ENCODE results near the gene ZFX. TPM values are rescaled to one million over a fixed set of nuclear protein-coding genes. Genes with fewer than 3 reads are reported as not detected.

The ZFX gene
- total RNA-seq, 1 experiment from 2014 or later = 43.3 TPM

- TF ChIP-seq, protein P1, sequence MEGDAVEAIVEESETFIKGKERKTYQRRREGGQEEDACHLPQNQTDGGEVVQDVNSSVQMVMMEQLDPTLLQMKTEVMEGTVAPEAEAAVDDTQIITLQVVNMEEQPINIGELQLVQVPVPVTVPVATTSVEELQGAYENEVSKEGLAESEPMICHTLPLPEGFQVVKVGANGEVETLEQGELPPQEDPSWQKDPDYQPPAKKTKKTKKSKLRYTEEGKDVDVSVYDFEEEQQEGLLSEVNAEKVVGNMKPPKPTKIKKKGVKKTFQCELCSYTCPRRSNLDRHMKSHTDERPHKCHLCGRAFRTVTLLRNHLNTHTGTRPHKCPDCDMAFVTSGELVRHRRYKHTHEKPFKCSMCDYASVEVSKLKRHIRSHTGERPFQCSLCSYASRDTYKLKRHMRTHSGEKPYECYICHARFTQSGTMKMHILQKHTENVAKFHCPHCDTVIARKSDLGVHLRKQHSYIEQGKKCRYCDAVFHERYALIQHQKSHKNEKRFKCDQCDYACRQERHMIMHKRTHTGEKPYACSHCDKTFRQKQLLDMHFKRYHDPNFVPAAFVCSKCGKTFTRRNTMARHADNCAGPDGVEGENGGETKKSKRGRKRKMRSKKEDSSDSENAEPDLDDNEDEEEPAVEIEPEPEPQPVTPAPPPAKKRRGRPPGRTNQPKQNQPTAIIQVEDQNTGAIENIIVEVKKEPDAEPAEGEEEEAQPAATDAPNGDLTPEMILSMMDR (IDR thresholded peaks at IDR 0.05; ENCODE audit: unreplicated experiment) = no peak
- Mint-ChIP-seq H3K4me1 (ENCODE audit: low read depth, unreplicated experiment) (peaks cover 29% of the 10 kb centered on the region), H3K36me3 (ENCODE audit: insufficient read depth, unreplicated experiment) (peaks cover 8% of the 10 kb centered on the region), H3K27ac (ENCODE audit: unreplicated experiment) (no peak overlapping the region), H3K4me3 (ENCODE audit: low read depth, unreplicated experiment) (no peak overlapping the region), H3K9me3 (ENCODE audit: low read depth, unreplicated experiment) (no peaks in the 10 kb centered on the region), H3K27me3 (ENCODE audit: unreplicated experiment) (no peaks in the 10 kb centered on the region)
- CTCF ChIA-PET = no interaction called here
- no TSS peak for BruUV-seq (replicated peaks)
- intact Hi-C loops (cut with micrococcal nuclease; ENCODE audit: unreplicated experiment) = no loop called here
- no peak for DNase-seq
These were observed 51.7 kb downstream of the ZFX start for GRCh38 chrX:24201216-24201615.

DNA sequence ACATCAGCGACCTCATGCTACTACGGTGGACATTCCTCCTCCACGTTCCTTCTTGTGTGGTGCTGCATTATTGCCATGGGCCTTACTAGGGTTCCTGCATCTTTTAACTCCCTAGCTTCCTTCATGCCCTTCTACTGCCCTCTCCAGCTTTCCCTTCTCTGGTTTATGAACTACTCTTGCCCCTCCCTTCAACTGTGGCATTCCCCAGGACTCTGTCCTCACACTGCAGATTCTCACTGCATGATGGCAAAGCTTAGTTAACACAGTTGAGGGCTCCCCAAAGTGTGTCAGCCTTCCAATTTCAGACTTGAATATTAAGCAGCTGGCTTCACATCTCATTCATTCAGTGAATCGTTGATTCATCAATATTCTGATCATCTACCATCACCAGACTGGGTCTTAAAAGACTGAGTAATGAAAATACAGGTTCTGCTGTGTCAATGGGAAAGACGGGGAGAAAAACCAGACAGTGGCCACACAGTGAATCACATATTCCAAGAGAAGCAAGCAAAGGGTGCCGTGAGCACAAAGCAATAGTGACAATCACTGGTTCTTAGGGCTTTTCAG, 53.0 kb downstream of the ZFX start:
- no peak for DNase-seq
- BruUV-seq (replicated peaks) = no TSS peak
- H3K36me3 Mint-ChIP-seq (ENCODE audit: insufficient read depth, unreplicated experiment) = peaks cover 12% of the 10 kb centered on the region
- intact Hi-C loops (cut with micrococcal nuclease; ENCODE audit: unreplicated experiment) = no loop called here
- CTCF ChIA-PET = no interaction called here
- H3K27ac Mint-ChIP-seq (ENCODE audit: unreplicated experiment) = no peak overlapping the region
- no peaks in the 10 kb centered on the region for H3K9me3 Mint-ChIP-seq (ENCODE audit: low read depth, unreplicated experiment)
- TF ChIP-seq, protein P1 (IDR thresholded peaks at IDR 0.05; ENCODE audit: unreplicated experiment) = no peak
- H3K4me3 Mint-ChIP-seq (ENCODE audit: low read depth, unreplicated experiment) = no peak overlapping the region
- no peaks in the 10 kb centered on the region for H3K27me3 Mint-ChIP-seq (ENCODE audit: unreplicated experiment)
- H3K4me1 Mint-ChIP-seq (ENCODE audit: low read depth, unreplicated experiment) = peaks cover 29% of the 10 kb centered on the region

DNA sequence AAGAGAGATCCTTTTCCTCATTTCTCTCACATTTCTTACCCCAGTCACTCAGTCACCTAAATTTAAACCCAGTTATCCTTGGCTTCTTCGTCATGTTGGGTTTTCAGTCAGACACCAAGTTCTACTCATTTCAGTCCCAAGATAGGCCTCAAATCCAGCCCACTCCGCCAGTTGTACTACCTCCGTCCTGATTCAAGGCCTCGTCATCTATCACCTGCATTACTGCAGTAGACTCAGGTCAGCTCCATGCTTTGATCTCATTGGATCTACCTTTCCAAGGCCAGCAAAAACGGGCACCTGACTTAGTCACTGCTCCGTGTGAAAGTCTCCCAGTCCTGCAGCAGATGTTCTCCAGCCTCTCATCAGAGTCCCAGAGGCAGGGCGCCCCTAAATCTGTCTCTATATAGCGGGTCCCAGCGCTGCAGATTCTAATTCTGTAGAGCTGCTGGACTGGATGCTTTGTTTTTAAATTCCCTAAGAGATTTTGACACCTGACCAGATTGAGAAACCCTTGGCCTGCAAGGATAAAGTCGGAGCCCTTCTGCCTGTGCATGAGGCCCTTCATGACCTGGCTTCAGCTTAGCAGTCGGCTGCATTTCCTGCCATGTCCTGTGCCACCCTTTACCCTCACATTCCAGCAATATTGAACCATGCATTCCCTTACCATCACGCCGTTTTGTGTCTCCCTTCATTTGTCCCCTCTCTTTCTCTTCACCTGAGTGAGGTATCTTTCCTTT, 53.7 kb downstream of the ZFX start:
- intact Hi-C loops (cut with micrococcal nuclease; ENCODE audit: unreplicated experiment) = no loop called here
- TF ChIP-seq, protein P1 (IDR thresholded peaks at IDR 0.05; ENCODE audit: unreplicated experiment) = no peak
- H3K4me1 Mint-ChIP-seq (ENCODE audit: low read depth, unreplicated experiment) = peaks cover 29% of the 10 kb centered on the region
- BruUV-seq (replicated peaks) = no TSS peak
- DNase-seq = no peak
- no peak overlapping the region for H3K27ac Mint-ChIP-seq (ENCODE audit: unreplicated experiment)
- H3K36me3 Mint-ChIP-seq (ENCODE audit: insufficient read depth, unreplicated experiment) = peaks cover 14% of the 10 kb centered on the region
- H3K9me3 Mint-ChIP-seq (ENCODE audit: low read depth, unreplicated experiment) = no peaks in the 10 kb centered on the region
- CTCF ChIA-PET = no interaction called here
- H3K4me3 Mint-ChIP-seq (ENCODE audit: low read depth, unreplicated experiment) = no peak overlapping the region
- no peaks in the 10 kb centered on the region for H3K27me3 Mint-ChIP-seq (ENCODE audit: unreplicated experiment)

GRCh38 chrX:24204331-24204730, 54.8 kb downstream of the ZFX start:
- H3K4me3 Mint-ChIP-seq (ENCODE audit: low read depth, unreplicated experiment) = no peak overlapping the region
- no TSS peak for BruUV-seq (replicated peaks)
- H3K9me3 Mint-ChIP-seq (ENCODE audit: low read depth, unreplicated experiment) = no peaks in the 10 kb centered on the region
- TF ChIP-seq, protein P1 (IDR thresholded peaks at IDR 0.05; ENCODE audit: unreplicated experiment) = no peak
- peaks cover 29% of the 10 kb centered on the region for H3K4me1 Mint-ChIP-seq (ENCODE audit: low read depth, unreplicated experiment)
- no peak overlapping the region for H3K27ac Mint-ChIP-seq (ENCODE audit: unreplicated experiment)
- intact Hi-C loops (cut with micrococcal nuclease; ENCODE audit: unreplicated experiment) = no loop called here
- no peaks in the 10 kb centered on the region for H3K27me3 Mint-ChIP-seq (ENCODE audit: unreplicated experiment)
- peaks cover 7% of the 10 kb centered on the region for H3K36me3 Mint-ChIP-seq (ENCODE audit: insufficient read depth, unreplicated experiment)
- CTCF ChIA-PET = no interaction called here
- DNase-seq = no peak

All from Calu3 (cell line).